GM04503 (cell line): Measurements from ENCODE around the gene KCNJ2.

Experiments used
- DNase-seq: peaks from one replicate; pipeline ENCODE4 v3.0.0-alpha.2; 2012; ENCODE audit warnings: low read depth

The KCNJ2 gene

DNA sequence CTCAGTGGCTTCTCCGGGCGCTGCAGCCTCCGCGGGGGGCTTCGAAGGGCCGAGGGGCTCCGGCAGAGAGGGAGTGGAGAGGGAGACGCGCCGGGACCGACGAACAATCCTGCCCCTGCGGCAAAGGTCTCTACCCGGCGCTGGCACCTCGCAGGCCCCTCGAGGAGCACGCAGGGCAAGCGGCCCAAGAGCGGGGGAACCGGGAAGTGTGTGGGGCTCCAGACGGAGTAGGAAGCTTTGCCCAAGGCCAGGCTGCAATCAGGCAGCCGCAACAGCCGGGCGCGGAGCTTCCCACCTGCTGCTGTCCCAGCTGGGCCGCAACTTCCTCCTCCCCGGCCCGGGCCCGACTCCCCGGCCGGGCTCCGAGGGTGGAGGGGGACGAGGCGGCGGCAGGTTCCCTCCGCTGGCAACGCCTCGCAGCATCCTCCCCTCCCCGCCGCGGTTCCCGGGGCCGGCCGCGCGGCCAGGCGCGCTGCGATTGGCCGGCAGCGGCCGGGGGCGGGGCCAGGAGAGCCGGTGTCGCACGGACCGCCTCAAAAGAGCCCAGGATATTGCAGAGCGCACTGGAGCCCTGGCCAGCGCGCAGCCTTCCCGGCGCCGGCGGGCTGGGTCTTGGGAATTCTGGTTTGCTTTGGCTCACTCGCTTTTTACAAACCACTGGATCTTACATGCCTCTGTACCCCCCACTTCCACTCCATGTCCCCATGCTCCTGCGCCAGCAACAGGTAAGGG is at the start of gene KCNJ2:
KCNJ2 (plus strand) TSS at position 556 of the 732 bp plus-strand sequence. CDS start 5,508 bp downstream, outside the sequence.
- no peak for DNase-seq

DNA sequence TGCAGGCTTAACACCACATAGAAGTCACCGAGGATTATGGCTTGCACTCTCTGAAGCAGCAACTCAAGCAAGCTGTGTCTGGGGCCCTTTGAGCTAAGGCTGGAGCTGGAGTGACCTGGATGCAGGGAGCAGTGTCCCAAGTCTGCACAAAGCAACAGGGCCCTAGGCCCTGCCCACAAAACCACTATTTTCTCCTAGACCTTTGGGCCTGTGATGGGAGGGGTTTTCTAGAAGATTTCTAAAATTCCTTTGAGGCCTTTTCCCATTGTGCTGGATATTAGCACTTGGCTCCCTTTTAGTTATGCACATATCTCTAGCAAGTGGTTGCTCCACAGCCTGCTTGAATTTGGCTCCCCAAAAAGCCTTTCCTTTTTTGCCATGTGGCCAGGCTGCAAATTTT is 49.8 kb upstream of the KCNJ2 start:
- no peak for DNase-seq

DNA sequence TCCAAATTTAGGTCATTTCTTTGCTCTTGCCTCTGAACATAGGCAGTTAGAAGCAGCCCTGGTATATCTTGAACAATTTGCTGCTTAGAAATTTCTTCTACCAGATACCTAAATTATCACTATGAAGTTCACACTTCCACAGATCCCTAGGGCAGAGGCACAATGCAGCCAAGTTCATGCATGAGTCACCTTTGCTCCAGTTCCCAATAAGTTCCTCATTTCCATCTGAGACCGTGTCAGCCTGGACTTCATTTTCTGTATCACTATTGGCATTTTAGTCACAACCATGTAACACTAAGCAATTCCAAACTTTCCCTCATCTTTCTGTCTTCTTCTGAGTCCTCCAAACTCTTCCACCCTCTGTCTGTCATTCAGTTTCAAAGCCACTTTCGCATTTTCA is 49.3 kb upstream of the KCNJ2 start:
- no peak for DNase-seq

DNA sequence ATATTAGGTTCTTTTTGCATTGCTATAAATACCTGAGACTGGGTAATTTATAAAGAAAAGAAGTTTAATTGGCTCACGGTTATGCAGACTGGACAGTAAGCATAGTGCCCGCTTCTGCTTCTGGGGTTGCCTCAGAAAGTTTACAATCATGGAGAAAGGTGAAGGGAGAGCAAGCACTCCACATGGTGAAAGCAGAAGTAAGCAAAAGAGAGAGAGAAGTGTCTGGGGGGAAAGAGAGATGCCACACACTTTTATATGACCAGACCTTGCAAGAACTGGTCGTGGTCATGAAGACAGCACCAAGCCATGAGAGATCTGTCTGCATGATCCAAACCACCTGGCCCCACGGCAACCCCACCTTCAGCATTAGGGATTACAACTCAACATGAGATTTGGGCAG is 48.9 kb upstream of the KCNJ2 start:
- no peak for DNase-seq

DNA sequence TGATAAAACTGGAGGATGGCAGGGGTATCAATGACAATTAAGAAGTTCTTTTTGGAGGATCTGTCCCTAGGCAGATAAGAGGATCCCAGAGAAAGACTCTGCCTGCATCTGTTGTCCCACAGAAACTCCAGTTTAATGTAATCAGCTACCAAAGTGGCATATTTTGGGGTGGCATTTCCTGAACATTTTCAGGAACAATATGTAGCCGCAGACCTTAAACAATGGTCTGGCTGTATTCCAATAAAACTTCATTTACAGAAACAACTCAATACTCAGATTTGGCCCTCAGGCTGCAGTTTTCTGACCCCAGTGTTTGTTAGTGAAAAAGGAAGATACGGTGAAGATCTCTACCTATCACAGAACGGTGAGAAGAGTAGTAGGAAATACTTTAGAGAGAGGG is 48.2 kb upstream of the KCNJ2 start:
- DNase-seq, result no peak

DNA sequence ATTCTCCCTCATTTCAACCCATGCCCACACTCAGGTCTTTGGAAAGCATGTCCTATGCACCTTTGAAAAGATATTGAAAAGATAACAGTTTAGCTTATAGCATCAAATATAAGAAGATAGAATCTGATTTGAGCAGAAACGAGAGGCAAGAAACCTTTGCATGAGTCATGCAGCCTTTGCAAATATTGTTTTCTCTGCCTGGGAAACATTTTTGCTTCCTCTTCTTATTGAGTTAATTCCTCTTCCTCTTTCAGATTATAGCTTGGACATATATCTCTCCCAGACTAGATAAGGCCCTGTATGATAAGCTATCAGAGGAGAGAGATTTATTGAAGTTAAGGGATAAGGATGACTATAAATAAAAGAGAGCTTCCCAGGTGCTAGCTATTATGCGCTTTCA is 46.1 kb upstream of the KCNJ2 start:
- no peak for DNase-seq

DNA sequence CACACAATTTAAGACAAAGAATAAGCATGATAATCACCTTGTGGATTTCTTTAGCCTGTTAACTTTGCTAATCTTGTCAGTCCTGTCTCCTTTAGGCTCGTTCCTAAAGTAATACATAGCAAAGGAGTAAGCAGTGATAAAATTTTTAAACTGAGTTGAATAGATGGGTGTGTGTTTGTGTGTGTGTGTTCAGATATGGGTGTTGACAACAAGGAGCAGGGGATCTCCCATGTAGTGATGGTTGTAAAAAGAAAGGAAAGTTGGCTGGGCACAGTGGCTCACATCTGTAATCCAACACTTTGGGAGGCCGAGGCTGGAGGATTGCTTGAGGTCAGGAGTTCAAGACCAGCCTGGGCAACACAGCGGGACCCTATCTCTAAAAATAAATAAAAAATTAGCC is 44.6 kb upstream of the KCNJ2 start:
- no peak for DNase-seq

DNA sequence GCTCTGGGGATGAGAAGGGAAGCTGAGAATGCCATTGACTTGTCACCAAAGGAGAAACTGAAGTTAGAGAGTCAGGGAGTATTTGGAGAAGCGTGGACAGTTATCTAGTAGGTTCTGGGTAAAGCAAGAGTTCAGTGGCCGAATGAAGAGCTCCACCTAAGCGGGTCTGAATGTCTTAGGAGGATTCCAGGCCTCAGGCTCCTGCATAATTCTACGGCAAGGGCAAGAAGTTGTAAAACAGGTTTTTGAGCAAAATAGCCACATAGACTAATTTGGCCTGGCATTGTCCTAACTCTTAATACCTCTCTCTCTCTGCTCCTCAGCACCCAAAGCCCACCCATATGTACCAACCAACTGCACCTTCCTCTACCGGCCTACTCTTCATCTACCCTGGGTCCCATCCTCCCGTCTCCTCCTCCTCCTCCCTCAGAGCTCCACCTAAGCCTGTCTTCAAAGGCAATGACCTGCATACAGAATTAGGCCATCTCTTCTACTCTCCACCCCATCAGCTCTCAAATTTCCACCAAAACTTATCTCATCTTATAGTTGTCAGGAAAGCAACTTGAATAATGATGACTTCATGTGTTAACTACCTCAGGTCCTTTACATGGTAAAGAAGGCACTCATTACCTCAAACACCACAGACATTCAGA is 42.0 kb upstream of the KCNJ2 start:
- no peak for DNase-seq

DNA sequence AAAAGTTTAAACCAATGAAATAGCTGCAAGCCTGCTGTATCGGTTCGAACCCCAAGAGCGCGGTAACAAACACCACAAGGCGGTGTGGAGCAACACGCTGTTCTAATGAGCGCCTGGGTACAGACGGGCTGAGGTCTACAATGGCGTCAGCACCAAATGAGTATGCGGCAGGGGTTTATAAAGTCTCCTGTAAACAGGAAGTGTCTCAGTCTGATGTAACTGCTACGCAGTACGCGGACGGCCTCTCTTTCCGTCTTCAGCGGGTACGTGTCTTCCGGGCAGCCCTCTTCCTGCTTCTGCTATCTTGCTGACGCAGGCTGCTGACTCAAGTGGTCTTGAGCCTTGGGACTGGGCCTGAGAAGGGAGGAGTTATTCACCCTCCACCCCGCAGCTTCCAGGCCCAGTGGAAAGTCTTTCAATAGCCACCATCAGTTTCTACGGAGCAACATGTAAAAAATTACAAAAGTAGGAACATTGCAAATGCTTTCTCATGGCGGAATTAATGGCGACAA is 40.5 kb upstream of the KCNJ2 start:
- no peak for DNase-seq

DNA sequence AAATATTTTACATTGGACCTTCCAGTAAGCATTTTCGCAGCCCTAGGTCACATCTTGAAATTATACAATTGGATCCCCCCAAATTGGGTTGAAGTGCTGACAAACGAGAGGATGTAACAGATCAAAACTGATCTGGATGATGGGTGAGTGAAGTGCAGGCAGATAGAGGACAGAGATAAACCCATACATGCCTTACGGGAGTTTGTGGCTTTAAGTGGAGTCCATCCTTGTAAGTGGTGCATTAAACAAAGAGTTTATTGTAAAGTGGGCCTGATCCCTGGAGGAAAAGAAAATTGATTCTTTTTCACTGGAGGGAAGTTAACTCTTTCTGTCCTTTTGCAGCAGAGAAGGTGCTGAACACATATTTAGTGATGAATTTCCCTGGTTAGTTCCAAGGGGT is 39.0 kb upstream of the KCNJ2 start:
- no peak for DNase-seq

DNA sequence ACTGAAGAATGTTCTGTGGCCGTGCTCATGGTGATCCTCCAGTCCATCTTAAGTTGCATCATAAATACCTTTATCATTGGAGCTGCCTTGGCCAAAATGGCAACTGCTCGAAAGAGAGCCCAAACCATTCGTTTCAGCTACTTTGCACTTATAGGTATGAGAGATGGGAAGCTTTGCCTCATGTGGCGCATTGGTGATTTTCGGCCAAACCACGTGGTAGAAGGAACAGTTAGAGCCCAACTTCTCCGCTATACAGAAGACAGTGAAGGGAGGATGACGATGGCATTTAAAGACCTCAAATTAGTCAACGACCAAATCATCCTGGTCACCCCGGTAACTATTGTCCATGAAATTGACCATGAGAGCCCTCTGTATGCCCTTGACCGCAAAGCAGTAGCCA is 36.8 kb upstream of the KCNJ2 start:
- no peak for DNase-seq

DNA sequence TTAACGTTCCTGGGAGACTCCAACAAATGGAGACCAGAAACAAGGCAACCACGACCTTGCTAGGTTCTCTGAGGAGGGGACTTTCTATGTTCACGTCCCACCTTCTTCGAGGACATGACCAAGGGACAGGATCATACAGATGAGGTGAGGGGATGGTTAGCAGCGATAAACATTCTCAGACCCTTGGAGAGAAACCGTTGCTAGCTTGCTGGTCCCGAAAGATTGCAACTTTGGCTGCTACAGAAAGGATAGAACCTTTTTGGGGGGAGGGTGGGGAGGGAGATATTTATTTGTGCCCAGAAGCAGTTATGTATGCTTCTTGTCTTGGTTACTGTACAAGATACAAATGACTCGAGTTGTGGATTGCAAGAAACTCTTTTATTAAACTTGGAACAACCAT is 35.3 kb upstream of the KCNJ2 start:
- DNase-seq, result no peak

DNA sequence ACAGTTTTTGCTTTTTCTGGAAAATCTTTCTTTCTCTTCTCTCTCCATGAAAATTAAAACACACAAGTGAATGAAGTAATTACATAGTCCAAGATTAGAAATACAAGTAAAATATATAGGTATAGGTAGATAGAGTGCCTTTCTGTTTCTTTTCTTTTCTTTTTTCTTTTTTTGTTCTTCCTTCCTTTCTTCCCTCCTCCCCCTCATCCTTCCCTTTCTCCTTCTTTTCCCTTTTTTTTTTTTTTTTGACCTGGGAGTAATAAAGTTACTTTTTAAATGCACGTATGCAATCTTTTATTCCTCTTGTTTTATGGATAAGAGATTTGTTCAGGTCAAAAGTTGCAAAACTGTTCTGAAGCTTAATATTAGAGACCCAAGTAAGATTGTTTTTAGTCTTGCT is 34.6 kb upstream of the KCNJ2 start:
- no peak for DNase-seq

DNA sequence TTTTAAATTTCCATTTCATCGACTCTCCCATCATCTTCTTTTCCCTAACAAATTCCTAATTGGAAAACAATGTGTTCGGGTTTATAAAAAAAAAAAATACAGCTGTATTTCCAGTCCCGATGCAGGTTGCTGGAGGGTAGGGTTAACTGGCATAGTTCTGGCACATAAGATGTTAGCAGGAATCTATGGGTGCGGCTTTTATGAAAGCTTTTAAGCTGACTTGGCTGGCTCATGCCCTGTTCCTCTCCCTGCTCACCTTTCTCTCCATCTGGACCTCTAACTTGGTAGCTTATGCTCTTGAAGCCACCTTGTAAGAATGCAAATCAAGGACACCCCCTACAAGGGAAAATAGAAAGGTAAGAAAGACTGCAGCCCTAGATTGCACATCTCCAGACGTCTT is 33.2 kb upstream of the KCNJ2 start:
- DNase-seq, result no peak

DNA sequence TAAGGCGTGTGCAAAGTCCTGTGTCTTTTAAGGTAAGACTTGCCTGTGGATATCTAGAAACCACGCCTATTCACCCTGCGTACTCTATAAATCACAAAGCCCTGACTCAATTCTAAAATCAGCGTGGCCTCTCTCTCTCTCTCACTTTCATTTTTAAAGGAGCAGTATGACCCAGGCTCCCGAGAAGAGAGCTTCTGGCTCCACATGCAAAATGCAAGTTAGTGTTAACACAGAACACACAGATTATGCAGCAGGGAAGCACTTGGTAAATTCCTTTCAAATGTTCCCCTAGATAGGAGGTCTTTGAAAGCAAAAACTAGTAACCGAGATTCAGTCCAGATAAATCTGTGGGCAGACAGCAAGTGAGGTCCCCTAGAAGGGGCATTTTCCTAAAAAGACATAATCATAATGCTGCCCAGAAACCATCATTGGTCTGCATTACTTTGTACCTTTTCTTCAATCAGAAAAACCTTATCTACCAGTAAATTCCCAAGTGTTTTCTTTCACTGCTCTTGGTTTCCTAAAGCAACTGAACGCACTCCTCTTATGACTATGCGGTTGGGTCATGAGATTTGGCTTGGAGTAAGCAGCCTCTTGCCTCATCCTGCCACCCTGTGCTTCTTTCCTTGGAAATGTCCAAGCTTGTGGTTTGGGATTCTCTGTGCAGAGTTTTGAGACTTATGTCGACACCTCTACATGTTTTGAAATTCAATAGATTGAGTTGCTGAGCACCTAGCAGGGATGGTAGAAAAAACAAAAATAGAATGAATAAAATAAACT is 31.7 kb upstream of the KCNJ2 start:
- DNase-seq, result peak; percentile 81

DNA sequence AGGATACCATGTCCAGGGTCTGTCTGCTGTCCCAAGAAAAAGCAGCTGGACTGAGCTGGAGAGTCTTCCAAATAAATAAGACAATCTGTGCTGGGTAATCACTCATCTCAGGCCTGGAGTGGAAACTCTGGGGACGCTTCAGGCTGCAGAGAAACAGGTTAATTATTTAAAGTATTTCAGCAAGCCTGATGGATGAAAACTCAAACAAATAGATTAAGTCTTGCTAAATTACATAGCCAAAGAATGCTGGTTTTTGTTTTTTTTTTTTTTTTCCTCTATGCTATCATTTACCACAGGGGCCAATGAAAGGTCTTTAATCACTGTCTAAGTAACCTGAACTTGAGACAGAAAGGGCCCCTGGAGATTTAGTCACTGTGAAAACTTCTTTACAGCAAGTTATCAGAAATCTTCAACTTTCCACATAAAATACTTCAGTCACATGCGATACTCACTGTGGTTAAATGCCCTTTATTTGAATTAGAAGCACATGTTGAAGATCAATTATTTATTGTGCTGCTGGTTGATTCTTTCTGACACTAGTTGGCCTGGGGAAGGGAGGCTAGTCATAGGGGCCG is 31.0 kb upstream of the KCNJ2 start:
- DNase-seq, result peak; percentile 27

DNA sequence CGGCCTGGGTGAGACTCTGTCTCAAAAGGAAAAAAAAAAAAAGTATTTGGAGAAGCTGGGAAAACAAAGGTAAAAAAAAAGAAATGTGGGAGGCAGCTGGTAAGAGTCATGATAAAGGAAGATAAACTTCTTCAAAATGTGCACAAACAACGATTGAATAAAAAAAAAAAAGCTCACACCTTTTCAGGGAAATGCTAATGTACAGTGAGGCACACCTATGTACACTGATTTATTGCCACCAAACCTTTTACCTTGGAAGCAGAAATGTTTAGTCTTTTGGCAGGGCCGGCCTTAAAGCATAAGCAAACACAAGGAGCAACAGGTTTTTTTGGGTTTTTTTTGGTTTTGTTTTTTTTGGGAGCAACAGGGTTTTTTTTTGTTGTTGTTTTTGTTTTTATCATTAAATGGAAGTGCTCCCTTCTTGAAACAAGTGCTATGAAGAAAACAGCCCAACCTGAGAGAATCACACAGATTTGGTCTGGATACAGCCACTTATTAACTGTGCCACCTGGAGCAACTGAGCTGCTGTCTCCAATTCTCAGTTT is 29.8 kb upstream of the KCNJ2 start:
- no peak for DNase-seq

DNA sequence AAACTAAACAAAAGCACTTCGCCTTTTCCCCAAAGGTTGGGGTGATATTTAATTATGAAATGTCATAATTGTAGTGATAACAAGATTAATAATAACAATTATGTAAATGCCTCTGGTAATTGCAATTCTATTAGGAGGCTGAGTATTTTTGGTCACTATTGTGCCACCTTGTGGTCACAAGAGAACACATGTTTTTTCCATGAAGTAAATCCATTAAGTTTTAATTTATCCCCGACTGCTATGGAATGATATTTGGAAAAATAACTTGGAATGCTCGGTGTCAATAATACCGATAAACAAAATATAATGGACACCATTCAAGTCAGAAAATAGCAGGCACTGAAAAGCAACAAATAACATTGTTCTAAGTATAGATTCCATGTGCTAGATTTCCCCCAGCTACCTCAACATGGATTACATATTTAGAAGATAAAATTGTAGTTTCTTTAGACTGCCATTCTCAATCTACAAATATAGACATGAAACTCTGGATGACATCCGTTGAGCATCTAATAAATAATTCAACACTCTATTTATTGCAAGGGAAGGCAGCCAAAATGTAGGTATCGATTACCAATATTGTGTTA is 25.0 kb upstream of the KCNJ2 start:
- DNase-seq, result no peak

DNA sequence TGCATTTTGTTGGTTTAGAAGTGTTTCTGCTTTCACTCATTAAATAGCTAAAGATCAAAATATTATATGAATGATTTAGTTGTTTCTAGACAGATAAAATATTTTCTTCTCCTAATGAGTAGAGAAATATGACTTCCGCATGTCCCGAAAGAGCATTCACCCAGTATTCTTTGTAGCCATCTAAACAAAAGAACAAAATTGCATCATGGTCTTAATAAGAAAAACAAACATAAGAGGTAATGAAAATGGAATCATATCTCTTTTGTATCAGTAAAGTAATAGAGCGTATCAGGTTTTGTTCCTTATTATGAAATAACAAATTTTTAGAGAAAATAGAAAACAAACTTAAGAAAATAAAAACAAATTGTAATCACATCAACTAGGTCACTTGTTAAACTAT is 16.1 kb upstream of the KCNJ2 start:
- DNase-seq, result no peak

DNA sequence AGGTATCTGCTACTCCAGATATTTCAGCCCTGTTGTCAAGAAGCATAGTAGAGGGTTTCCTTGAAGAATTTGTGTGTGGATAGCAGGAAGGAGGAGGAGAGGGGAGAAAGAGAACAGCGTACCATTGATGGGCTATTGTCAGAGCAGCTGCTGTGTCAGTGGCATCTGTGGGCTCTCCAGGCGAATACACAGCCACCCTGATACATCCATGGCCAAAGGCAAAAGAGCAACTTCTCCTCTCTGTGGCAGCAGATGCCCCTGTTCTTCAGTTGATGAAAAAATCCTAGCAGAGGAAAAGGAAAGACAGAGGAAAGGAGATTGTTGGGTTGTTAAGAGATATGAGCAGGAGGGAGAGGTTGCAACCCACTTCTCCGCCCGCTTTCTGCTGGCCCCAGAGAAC is 12.2 kb upstream of the KCNJ2 start:
- no peak for DNase-seq

DNA sequence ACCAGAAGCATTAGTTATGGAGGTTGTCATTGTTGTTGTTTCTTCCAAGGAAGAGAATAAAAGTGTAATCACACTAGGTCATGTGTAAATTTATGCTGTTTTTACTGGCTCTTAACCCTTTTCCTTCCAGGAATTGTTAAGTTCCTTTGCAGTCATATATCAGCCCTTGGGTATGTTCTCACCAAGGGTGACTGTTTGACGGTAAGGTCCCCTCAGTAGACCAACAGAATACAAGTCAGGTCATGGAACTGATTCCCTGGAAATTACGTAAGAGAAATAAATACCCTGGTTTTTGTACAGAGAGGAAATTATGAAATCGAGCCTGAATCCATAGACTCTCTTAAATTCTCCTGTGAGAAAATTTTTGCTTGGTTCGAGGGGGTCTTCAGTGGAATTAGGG is 11.2 kb upstream of the KCNJ2 start:
- DNase-seq, result no peak

DNA sequence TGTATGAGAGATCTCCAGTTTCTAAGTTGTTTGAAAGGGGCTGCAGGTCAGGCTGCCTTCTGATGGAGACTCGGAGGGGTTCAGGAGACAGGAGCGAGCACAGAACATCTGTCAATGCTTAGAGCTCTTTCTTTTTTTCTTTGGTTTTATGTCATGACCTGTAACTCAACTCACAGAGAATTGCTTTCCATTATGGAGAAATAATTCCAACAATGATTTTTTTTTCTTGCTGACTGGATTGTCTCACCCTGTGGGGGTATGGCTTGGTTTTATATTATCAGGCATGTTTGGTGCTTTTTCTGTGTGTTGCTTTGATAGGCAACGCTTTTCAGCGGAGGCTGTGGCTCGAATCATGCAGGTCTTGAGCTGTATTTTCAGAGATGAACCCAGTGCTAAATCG is 10.7 kb upstream of the KCNJ2 start:
- no peak for DNase-seq
